ENCODE data around the gene KCTD18. TPM values are rescaled to one million over a fixed set of nuclear protein-coding genes. Genes with fewer than 3 reads are reported as not detected.

The KCTD18 gene
- polyA plus RNA-seq, 1 of the 3 experiments (the other 2 are of a cell fraction), result 8.0 TPM

GRCh38 chr2:200466425-200467418 lies 43.1 kb downstream of the KCTD18 start (continued):
- no peak for TF ChIP-seq IRF3 (IDR thresholded peaks at IDR 0.05; ENCODE audit: low read depth, low read length)
- no peak for TF ChIP-seq RAD21 (IDR thresholded peaks at IDR 0.05; ENCODE audit: low read length)
- no peak for TF ChIP-seq EZH2phosphoT487 (IDR thresholded peaks at IDR 0.05; ENCODE audit: borderline replicate concordance, low read depth)
- no peak for TF ChIP-seq SMC3 (IDR thresholded peaks at IDR 0.05; ENCODE audit: low read depth, low read length)
- no peak for TF ChIP-seq MEF2A (IDR thresholded peaks at IDR 0.05; ENCODE audit: borderline replicate concordance, low read depth)
- no peak for TF ChIP-seq TCF12 (IDR thresholded peaks at IDR 0.05)
- TF ChIP-seq MAX (IDR thresholded peaks at IDR 0.05; ENCODE audit: low read depth), result no peak

GRCh38 chr2:200463452-200463851 lies 46.4 kb downstream of the KCTD18 start:
- no peaks in the 10 kb centered on the region for H3K9me2 ChIP-seq
- 97% methylated on average over 2 of the region's 2 CpGs for WGBS (ENCODE audit: low lambda C conversion rate)
- H3K4me2 ChIP-seq, result no peak overlapping the region
- no peak overlapping the region for H3K9ac ChIP-seq
- H2AFZ ChIP-seq (ENCODE audit: low read depth), result no peak overlapping the region
- no peak overlapping the region for H3K27ac ChIP-seq (ENCODE audit: low read depth in 2 of 2, low read length in 1 of 2)
- H3K4me1 ChIP-seq (ENCODE audit: control insufficient read depth in 1 of 2, insufficient read depth in 2 of 2, low read depth in 1 of 2, low read length in 1 of 2), result peaks cover 0 to 5% of the 10 kb centered on the region in 2 experiments; a peak in 1 of 4 replicates
- H3K9me3 ChIP-seq, result no peaks in the 10 kb centered on the region
- DNase-seq, result no peak
- peaks cover 41 to 60% of the 10 kb centered on the region in 2 experiments for H3K36me3 ChIP-seq (replicated peaks in 1 of 2; ENCODE audit: control insufficient read depth in 1 of 2, insufficient read depth in 2 of 2, low read length in 1 of 2)
- no peak for TF ChIP-seq MEF2A (IDR thresholded peaks at IDR 0.05; ENCODE audit: borderline replicate concordance, low read depth)
- TF ChIP-seq FOSL2 (IDR thresholded peaks at IDR 0.05; ENCODE audit: borderline replicate concordance, low read depth), result no peak
- no peak for TF ChIP-seq GABPA (IDR thresholded peaks at IDR 0.05; ENCODE audit: low read depth)
- no peak for TF ChIP-seq SIN3A (IDR thresholded peaks at IDR 0.05; ENCODE audit: borderline replicate concordance, low read depth, low read length)
- TF ChIP-seq ZBTB33 (IDR thresholded peaks at IDR 0.05; ENCODE audit: borderline replicate concordance, low read depth), result no peak
- H4K20me1 ChIP-seq (ENCODE audit: insufficient read depth), result no peaks in the 10 kb centered on the region
- H3K27me3 ChIP-seq (ENCODE audit: insufficient read depth), result no peaks in the 10 kb centered on the region
- CTCF ChIA-PET, result interaction anchor here (1.0 to 1.3 kb wide), 2 partner anchors 8 to 484 kb away, joined by 4 read pairs; no protein-coding TSS in a partner anchor
- no peaks in the 10 kb centered on the region for H3K79me2 ChIP-seq (ENCODE audit: insufficient read depth)
- H3K4me3 ChIP-seq (ENCODE audit: low read depth in 2 of 2, low read length in 1 of 2), result no peak overlapping the region
- POLR2A ChIA-PET, result no interaction called here
- no peaks in the 10 kb centered on the region for H3F3A ChIP-seq (replicated peaks; ENCODE audit: insufficient read depth)

All from SK-N-SH (cell line).